ENCODE measurements around the gene PDLIM5. TPM values are rescaled to one million over a fixed set of nuclear protein-coding genes. Genes with fewer than 3 reads are reported as not detected.

The PDLIM5 gene
- total RNA-seq, 5 donors from 2014 or later (not counting 1 experiment from before 2014, with no cell fraction given): 27.1 to 32.0 (median 29.6) TPM

GRCh38 chr4:94528792-94529451 is 77.2 kb downstream of the PDLIM5 start:
- Histone ChIP-seq H3K4me3 (ENCODE audit: control insufficient read depth in 1 of 2, extremely low read depth in 1 of 2, low read length in 1 of 2) (no peak overlapping the region), H3K9me3 (no peaks in the 10 kb centered on the region), H3K27me3 (replicated peaks in 1 of 2; ENCODE audit: control insufficient read depth in 2 of 2, extremely low read depth in 1 of 2, insufficient read depth in 2 of 2, low read length in 1 of 2) (no peaks in the 10 kb centered on the region), H3K36me3 (ENCODE audit: control insufficient read depth in 2 of 2, extremely low read depth in 1 of 2, insufficient read depth in 1 of 2, low read length in 1 of 2) (no peaks in the 10 kb centered on the region), H3K27ac (ENCODE audit: low read length) (no peak overlapping the region), H3K4me1 (ENCODE audit: control insufficient read depth in 1 of 2, extremely low read depth in 1 of 2, insufficient read depth in 2 of 2, low read length in 2 of 2) (no peaks in the 10 kb centered on the region)
- ATAC-seq (replicated peaks in 1 of 4): no peak
- ChIA-PET CTCF (no interaction called here), POLR2A (no interaction called here)
- H3K36me3 Mint-ChIP-seq: peaks cover 34% of the 10 kb centered on the region
- H3K27me3 Mint-ChIP-seq: no peaks in the 10 kb centered on the region
- no peaks in the 10 kb centered on the region for H3K9me3 Mint-ChIP-seq
- H3K4me1 Mint-ChIP-seq: peaks cover 3 to 6% (median 3%) of the 10 kb centered on the region in 3 donors
- H3K4me3 Mint-ChIP-seq: no peak overlapping the region
- DNase-seq: no peak
- no peak overlapping the region for H3K27ac Mint-ChIP-seq
- WGBS (ENCODE audit: insufficient coverage): 81% methylated on average over 6 of the region's 8 CpGs

- DNase-seq: no peak
- H3K4me1 Mint-ChIP-seq: peaks cover 3 to 7% (median 6%) of the 10 kb centered on the region in 3 donors
- H3K9me3 Mint-ChIP-seq: no peaks in the 10 kb centered on the region
- no peaks in the 10 kb centered on the region for H3K9me3 ChIP-seq
- no peaks in the 10 kb centered on the region for H3K27me3 ChIP-seq (replicated peaks in 1 of 2; ENCODE audit: control insufficient read depth in 2 of 2, extremely low read depth in 1 of 2, insufficient read depth in 2 of 2, low read length in 1 of 2)
- H3K4me3 Mint-ChIP-seq: no peak overlapping the region
- no peaks in the 10 kb centered on the region for H3K27me3 Mint-ChIP-seq
- H3K27ac Mint-ChIP-seq: no peak overlapping the region
- H3K4me1 ChIP-seq (ENCODE audit: control insufficient read depth in 1 of 2, extremely low read depth in 1 of 2, insufficient read depth in 2 of 2, low read length in 2 of 2): no peaks in the 10 kb centered on the region
- H3K36me3 Mint-ChIP-seq: peaks cover 30% of the 10 kb centered on the region
- no peak overlapping the region for H3K4me3 ChIP-seq (ENCODE audit: control insufficient read depth in 1 of 2, extremely low read depth in 1 of 2, low read length in 1 of 2)
- H3K36me3 ChIP-seq (ENCODE audit: control insufficient read depth in 2 of 2, extremely low read depth in 1 of 2, insufficient read depth in 1 of 2, low read length in 1 of 2): no peaks in the 10 kb centered on the region
- ChIA-PET CTCF (no interaction called here), POLR2A (no interaction called here)
- no peak for ATAC-seq (replicated peaks in 1 of 4)
- no peak overlapping the region for H3K27ac ChIP-seq (ENCODE audit: low read length)
Observed at GRCh38 chr4:94530073-94530472, 78.3 kb downstream of the PDLIM5 start.

- H3K27ac Mint-ChIP-seq: no peak overlapping the region
- WGBS (ENCODE audit: insufficient coverage): 73% methylated on average over 4 of the region's 9 CpGs
Observed at GRCh38 chr4:94531991-94532789, 80.4 kb downstream of the PDLIM5 start.

GRCh38 chr4:94533405-94534223 is 81.9 kb downstream of the PDLIM5 start:
- CTCF ChIA-PET: no interaction called here
- Histone ChIP-seq H3K9me3 (no peaks in the 10 kb centered on the region), H3K4me3 (ENCODE audit: control insufficient read depth in 1 of 2, extremely low read depth in 1 of 2, low read length in 1 of 2) (no peak overlapping the region), H3K27me3 (replicated peaks in 1 of 2; ENCODE audit: control insufficient read depth in 2 of 2, extremely low read depth in 1 of 2, insufficient read depth in 2 of 2, low read length in 1 of 2) (no peaks in the 10 kb centered on the region), H3K4me1 (ENCODE audit: control insufficient read depth in 1 of 2, extremely low read depth in 1 of 2, insufficient read depth in 2 of 2, low read length in 2 of 2) (no peaks in the 10 kb centered on the region), H3K36me3 (ENCODE audit: control insufficient read depth in 2 of 2, extremely low read depth in 1 of 2, insufficient read depth in 1 of 2, low read length in 1 of 2) (no peaks in the 10 kb centered on the region), H3K27ac (ENCODE audit: low read length) (no peak overlapping the region)
- POLR2A ChIA-PET: no interaction called here
- no peaks in the 10 kb centered on the region for H3K27me3 Mint-ChIP-seq
- no peak overlapping the region for H3K27ac Mint-ChIP-seq
- H3K9me3 Mint-ChIP-seq: no peaks in the 10 kb centered on the region
- peaks cover 9% of the 10 kb centered on the region for H3K36me3 Mint-ChIP-seq
- no peak for ATAC-seq (replicated peaks in 1 of 4)
- 80% methylated on average over 1 of the region's 4 CpGs for WGBS (ENCODE audit: insufficient coverage)
- H3K4me3 Mint-ChIP-seq: no peak overlapping the region
- peaks cover 3 to 11% (median 6%) of the 10 kb centered on the region in 3 donors for H3K4me1 Mint-ChIP-seq
- DNase-seq: no peak

More at GRCh38 chr4:94531991-94532789, 80.4 kb downstream of the PDLIM5 start:
- no peak for DNase-seq
- Histone ChIP-seq H3K27ac (ENCODE audit: low read length) (no peak overlapping the region), H3K4me1 (ENCODE audit: control insufficient read depth in 1 of 2, extremely low read depth in 1 of 2, insufficient read depth in 2 of 2, low read length in 2 of 2) (no peaks in the 10 kb centered on the region), H3K9me3 (no peaks in the 10 kb centered on the region), H3K27me3 (replicated peaks in 1 of 2; ENCODE audit: control insufficient read depth in 2 of 2, extremely low read depth in 1 of 2, insufficient read depth in 2 of 2, low read length in 1 of 2) (no peaks in the 10 kb centered on the region), H3K4me3 (ENCODE audit: control insufficient read depth in 1 of 2, extremely low read depth in 1 of 2, low read length in 1 of 2) (no peak overlapping the region), H3K36me3 (ENCODE audit: control insufficient read depth in 2 of 2, extremely low read depth in 1 of 2, insufficient read depth in 1 of 2, low read length in 1 of 2) (no peaks in the 10 kb centered on the region)
- POLR2A ChIA-PET: no interaction called here
- H3K27me3 Mint-ChIP-seq: no peaks in the 10 kb centered on the region
- ATAC-seq (replicated peaks in 1 of 4): no peak
- peaks cover 20% of the 10 kb centered on the region for H3K36me3 Mint-ChIP-seq
- CTCF ChIA-PET: no interaction called here
- no peaks in the 10 kb centered on the region for H3K9me3 Mint-ChIP-seq
- H3K4me1 Mint-ChIP-seq: peaks cover 3 to 11% (median 6%) of the 10 kb centered on the region in 3 donors
- H3K4me3 Mint-ChIP-seq: no peak overlapping the region

- H3K4me1 ChIP-seq (ENCODE audit: control insufficient read depth in 1 of 2, extremely low read depth in 1 of 2, insufficient read depth in 2 of 2, low read length in 2 of 2): no peaks in the 10 kb centered on the region
- Mint-ChIP-seq H3K27ac (no peak overlapping the region), H3K4me3 (no peak overlapping the region), H3K36me3 (peaks cover 7% of the 10 kb centered on the region), H3K4me1 (peaks cover 3 to 11% (median 6%) of the 10 kb centered on the region in 3 donors), H3K27me3 (no peaks in the 10 kb centered on the region), H3K9me3 (no peaks in the 10 kb centered on the region)
- H3K27me3 ChIP-seq (replicated peaks in 1 of 2; ENCODE audit: control insufficient read depth in 2 of 2, extremely low read depth in 1 of 2, insufficient read depth in 2 of 2, low read length in 1 of 2): no peaks in the 10 kb centered on the region
- POLR2A ChIA-PET: no interaction called here
- no peaks in the 10 kb centered on the region for H3K9me3 ChIP-seq
- no peak overlapping the region for H3K4me3 ChIP-seq (ENCODE audit: control insufficient read depth in 1 of 2, extremely low read depth in 1 of 2, low read length in 1 of 2)
- ATAC-seq (replicated peaks in 1 of 4) (no peak), DNase-seq (no peak)
- WGBS (ENCODE audit: insufficient coverage): 75% methylated on average over 2 of the region's 5 CpGs
- CTCF ChIA-PET: no interaction called here
- H3K27ac ChIP-seq (ENCODE audit: low read length): no peak overlapping the region
- no peaks in the 10 kb centered on the region for H3K36me3 ChIP-seq (ENCODE audit: control insufficient read depth in 2 of 2, extremely low read depth in 1 of 2, insufficient read depth in 1 of 2, low read length in 1 of 2)
Observed at GRCh38 chr4:94534401-94535312, 82.9 kb downstream of the PDLIM5 start.

- Mint-ChIP-seq H3K27ac (no peak overlapping the region), H3K36me3 (peaks cover 13% of the 10 kb centered on the region), H3K4me1 (peaks cover 3 to 11% (median 6%) of the 10 kb centered on the region in 3 donors), H3K27me3 (no peaks in the 10 kb centered on the region), H3K4me3 (no peak overlapping the region), H3K9me3 (no peaks in the 10 kb centered on the region)
- ChIA-PET CTCF (no interaction called here), POLR2A (no interaction called here)
- DNase-seq: no peak
- Histone ChIP-seq H3K4me3 (ENCODE audit: control insufficient read depth in 1 of 2, extremely low read depth in 1 of 2, low read length in 1 of 2) (no peak overlapping the region), H3K27me3 (replicated peaks in 1 of 2; ENCODE audit: control insufficient read depth in 2 of 2, extremely low read depth in 1 of 2, insufficient read depth in 2 of 2, low read length in 1 of 2) (no peaks in the 10 kb centered on the region), H3K27ac (ENCODE audit: low read length) (no peak overlapping the region), H3K36me3 (ENCODE audit: control insufficient read depth in 2 of 2, extremely low read depth in 1 of 2, insufficient read depth in 1 of 2, low read length in 1 of 2) (no peaks in the 10 kb centered on the region), H3K4me1 (ENCODE audit: control insufficient read depth in 1 of 2, extremely low read depth in 1 of 2, insufficient read depth in 2 of 2, low read length in 2 of 2) (no peaks in the 10 kb centered on the region), H3K9me3 (no peaks in the 10 kb centered on the region)
- WGBS (ENCODE audit: insufficient coverage): 100% methylated on average over 2 of the region's 3 CpGs
- ATAC-seq (replicated peaks in 1 of 4): no peak
Observed at GRCh38 chr4:94536049-94536448, 84.3 kb downstream of the PDLIM5 start.
